Activated naive CD4-positive, alpha-beta T cell (primary cell): ENCODE results near the gene SMG9.
"Not testable (repeated sequence)": the region's sequence is repeated elsewhere in the genome, so short reads cannot be mapped to it uniquely, and the experiment has no call there.

Experiments
- DNase-seq, 4 experiments: peaks; one replicate each; lab custom pipeline; 2025; lab: John Stamatoyannopoulos, UW

Gene SMG9

DNA sequence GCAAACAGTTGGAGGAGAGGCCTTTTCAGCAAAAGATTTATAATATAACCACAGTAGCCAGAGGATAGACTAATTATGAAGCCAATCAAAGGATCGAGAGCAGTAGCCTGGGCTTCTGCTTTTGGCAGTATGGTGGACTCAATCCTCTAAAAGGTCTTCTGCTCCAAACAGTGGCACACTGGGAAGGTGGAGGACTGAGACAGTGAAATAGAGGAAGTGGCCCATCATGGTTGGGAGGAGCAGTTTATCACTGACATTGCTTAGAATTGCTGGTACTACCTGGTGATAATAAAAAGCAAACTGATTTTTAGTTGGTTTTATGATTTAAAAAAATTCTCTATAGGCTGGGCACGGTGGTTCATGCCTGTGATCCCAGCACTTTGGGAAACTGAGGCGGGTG, 63.9 kb downstream of the SMG9 start:
- no peak for DNase-seq

DNA sequence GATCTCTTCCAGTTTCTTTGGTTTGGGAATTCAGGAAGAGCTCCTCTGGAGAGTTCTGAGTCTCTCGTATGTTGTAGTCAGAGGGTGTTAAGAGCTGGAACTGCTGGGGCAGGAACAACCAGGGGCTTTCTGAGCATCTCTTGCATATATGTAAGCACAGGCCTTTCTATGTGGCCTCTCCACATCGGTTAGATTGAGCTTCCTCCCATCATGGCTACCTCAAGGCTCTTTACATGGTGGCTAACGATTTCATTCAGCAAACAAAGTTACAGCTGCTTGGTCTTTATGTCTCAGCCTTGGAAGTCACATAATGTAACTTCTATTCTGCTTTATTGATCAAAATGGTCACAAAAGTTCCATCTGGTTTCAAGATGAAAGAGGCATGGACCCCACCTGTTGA, 64.3 kb downstream of the SMG9 start:
- DNase-seq: no peak

GRCh38 chr19:43688059-43688701, 66.6 kb downstream of the SMG9 start:
- no peak for DNase-seq

DNA sequence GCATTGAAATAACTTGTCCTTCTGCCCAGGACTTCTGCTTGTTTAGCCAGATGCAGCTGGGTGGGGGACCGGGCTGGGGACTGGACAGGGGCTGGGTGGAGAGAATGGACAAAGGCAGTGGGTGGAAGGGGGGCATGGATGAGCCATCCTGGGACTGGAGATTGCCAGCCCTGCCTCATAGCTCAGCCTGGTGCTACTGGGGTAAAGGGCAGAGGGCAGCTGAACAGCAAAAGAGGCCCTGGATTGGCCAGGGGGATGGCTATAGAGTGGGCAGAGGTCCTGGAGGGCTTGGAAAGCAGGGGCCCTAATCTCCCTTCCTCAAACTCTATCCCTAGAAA, 67.1 kb downstream of the SMG9 start:
- no peak for DNase-seq

GRCh38 chr19:43684326-43684725, 70.4 kb downstream of the SMG9 start:
- DNase-seq: no peak

- no peak for DNase-seq
These were observed 70.9 kb downstream of the SMG9 start for GRCh38 chr19:43683905-43684304.

DNA sequence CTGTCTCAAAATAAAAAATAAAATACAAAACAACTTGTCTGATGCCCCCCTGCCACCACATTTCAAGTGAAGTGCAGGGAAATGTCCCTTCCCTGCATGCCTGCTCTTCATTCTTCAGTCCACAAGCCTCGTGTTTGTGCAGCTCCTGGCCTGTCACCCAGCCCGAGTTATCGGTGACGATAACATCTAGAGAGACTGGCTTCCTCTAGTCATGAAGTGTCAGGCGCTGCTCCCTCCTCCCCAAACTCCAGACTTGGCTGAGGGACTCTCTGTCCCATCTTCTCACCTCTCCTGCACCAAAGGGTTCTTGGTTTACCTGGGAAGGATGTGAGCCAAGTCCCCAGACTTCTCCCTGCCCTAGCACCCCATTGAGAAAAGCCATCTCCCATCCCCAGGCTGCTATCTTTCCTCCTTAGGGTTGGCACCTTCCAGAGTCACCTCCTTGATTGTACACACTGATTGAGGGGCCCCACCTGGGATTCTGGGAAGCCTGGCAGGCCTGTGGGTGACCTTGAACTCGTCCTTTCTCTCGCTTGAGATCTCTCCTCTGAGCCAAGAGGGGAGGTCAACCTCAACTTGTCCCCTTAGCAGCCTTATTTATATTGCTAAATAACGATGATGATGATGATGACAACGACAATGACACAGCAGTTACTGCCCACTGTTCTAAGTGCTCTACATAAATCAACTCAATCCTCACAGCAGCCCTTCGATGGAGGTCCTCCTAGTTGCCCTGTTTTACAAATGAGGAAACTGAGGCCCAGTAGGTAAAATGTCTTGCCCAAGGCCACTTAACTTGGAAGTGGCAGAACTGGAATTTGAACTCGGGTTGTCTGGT, 71.7 kb downstream of the SMG9 start:
- no peak for DNase-seq

- not testable (repeated sequence) for DNase-seq
These were observed 72.5 kb downstream of the SMG9 start for GRCh38 chr19:43682269-43682668.

GRCh38 chr19:43681821-43682220, 72.9 kb downstream of the SMG9 start:
- DNase-seq: no peak

DNA sequence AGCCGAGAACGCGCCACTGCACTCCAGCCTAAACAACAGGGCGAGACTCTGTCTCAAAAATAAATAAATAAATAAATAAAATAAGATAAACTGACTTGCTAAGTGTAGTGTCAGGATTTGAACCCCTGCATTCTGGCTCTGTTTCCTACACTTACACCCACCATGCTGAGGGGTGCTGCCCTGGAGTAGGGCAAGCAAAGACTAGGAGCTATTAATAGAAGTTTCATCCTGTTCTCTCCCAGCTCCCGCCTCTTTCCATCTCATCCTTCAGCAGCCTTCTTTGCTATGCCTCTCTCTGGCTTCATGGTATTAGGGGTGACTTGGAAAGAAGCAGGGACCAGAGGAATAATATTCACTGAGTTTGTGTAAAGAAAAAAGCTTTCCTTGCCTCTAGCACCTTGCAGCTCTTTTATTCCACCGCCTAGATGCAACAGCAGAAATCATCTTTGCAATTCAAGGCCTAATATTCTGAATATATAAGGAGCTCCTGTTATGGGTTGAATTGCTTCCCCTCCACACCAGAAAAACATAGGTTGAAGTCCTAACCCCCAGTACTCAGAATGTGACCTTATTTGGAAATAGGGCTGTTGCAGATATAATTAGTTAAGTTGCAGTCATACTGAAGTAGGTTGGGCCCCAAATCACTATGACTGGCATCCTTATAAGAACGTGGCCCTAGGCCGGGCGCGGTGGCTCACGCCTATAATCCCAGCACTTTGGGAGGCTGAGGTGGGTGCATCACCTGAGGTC, 76.1 kb downstream of the SMG9 start:
- no peak for DNase-seq
